H4 (cell line): Measurements from ENCODE around the gene RPL3. TPM values are rescaled to one million over a fixed set of nuclear protein-coding genes. Genes with fewer than 3 reads are reported as not detected.
"Not testable (repeated sequence)": the region's sequence is repeated elsewhere in the genome, so short reads cannot be mapped to it uniquely, and the experiment has no call there.

Source experiments
- DNase-seq: peaks from one replicate; pipeline ENCODE4 v3.0.0-alpha.2; 2015; ENCODE audit warnings: low spot score
- total RNA-seq: library from RNA; depleted of rRNA; stranded (reverse); fragments of >200 nt; shearing (Covaris generic); gene quantifications from 2 replicates; pipeline ENCODE4 v1.2.3, GENCODE V29; 2014

Gene RPL3
- total RNA-seq, 1 experiment from 2014 or later: 2,177 TPM

DNA sequence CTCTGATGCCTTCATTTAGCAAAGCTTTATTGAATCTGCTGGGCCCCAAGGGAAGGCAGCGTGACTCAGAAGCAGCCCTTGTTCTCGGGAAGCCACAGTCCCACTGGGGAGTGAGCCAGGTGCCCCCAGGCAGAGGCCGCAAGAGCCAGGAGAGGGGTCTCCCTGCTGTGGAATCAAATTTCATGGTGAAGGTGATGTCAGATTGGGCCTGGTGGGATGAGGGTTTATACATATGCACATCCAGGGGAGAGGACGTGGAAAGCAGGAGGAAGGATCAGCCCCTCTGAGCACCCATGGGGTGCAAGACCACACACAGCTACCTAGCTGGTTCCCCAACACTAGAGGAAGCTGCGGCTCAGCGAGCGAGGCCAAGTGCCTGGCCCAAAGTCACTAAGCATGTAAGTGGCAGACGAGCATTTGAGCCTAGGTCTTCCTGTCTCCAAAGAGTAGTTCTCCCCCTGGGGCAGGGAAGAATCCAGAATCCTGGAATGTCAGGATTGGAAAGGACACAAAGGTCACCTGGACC lies 32.3 kb upstream of the RPL3 start:
- DNase-seq: peak; percentile 80

DNA sequence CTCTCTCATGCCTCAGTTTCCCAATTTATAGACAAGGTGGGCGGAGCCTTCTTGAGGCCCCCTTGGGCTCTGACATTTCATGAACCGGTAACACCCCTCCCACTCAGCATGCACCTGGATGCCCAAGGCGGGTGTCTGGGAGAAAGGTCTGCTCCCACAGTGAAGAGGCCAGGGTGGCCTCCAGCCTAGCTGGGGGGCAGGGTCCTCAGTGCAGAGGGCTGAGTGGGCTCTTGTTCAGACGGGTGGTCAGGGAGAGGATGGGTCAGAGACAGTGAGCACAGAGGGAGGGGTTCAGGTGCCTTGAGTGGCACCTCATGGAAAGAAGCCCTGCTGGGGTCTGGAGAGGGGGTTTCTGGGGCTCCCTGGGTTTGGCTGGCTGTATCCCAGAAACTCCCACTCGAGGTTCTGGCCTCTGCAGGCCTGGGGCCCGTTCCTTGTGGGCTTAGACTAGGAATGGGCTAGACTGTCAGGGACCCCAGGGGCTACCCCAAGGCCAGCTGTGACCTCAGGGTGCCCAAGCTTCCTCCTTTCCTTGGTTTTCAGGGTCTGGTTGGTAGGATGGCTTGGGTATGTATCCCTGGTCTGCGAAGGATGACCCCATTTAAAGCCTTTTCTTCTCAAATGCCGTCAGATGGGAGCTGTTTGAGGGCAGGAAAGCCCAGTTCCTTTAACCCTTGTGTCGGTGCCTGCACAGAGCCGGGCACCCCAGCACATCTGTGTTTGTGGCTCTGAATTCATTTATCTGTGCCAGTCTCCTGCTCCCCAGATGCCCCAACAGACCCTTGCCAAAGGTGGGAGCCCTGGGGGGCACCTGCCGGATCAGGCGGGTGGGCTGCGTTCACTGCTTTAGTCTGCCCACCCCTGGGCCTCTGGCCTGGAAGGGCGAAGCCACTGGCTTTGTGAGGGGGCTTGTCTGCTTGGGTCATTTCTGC lies 31.6 kb upstream of the RPL3 start:
- DNase-seq: no peak

DNA sequence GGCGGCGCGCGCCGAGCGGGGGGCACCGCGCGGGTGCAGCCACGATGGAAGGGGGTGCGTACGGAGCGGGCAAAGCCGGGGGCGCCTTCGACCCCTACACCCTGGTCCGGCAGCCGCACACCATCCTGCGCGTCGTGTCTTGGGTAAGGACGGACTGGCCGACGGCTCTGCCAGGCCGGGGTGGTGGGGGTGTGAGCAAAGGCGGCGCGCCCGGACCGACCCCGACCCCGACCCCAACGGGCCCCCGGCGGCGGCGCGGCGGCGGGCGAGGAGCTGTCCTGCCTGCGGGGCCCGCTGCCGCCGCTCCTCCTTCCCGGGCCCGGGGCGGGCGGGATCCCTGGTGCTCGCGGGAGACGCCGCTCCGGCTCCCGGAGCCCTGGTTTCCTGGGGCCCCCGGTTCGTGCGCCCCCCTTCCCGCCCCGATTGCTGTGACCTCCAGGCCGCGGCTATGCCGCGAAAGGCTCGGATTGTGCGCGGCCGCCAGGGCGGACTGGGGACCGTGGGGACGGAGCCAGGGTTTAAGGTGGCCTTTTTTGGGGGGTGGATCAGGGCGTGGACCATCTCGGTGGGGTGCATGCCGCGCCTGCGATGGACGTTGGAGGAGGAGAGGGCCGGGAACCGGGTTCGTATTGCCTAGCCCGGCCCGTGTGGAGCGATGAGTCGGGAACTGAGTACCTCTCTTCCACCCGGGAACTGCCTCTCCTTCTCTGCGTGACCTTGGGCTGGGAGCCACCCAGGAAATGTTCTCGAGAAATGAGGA lies 30.7 kb upstream of the RPL3 start, which contains the start of gene SYNGR1:
TSS of gene SYNGR1 (plus strand) at position 25 of the 760 bp plus-strand sequence. CDS start at position 45, 20 bp downstream.
- DNase-seq: no peak

- no peak for DNase-seq
These were observed 30.1 kb upstream of the RPL3 start for GRCh38 chr22:39349506-39349966.

- DNase-seq: no peak
These were observed 29.6 kb upstream of the RPL3 start for GRCh38 chr22:39348909-39349505.

- DNase-seq: no peak
These were observed 25.8 kb upstream of the RPL3 start for GRCh38 chr22:39345231-39345630.

GRCh38 chr22:39344046-39344390 lies 24.6 kb upstream of the RPL3 start:
- DNase-seq: no peak

GRCh38 chr22:39343259-39344045 lies 24.0 kb upstream of the RPL3 start:
- peak; percentile 42 for DNase-seq

- no peak for DNase-seq
These were observed 21.8 kb upstream of the RPL3 start for GRCh38 chr22:39341179-39341578.

DNA sequence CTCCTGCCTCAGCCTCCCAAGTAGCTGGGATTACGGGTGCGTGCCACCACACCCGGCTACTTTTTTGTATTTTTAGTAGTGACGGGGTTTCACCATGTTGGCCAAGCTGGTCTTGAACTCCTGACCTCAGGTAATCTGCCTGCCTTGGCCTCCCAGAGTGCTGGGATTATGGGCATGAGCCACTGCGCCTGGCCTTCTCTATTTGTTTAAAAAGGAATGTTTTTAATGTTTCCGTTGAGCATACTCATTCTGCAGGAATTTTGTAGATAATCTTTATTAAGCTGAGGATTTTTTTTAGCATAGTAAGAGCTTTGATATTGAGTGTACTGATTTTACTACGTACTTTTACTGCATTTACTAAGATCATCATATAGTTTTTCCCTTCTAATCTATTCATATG lies 20.4 kb upstream of the RPL3 start:
- not testable (repeated sequence) for DNase-seq

DNA sequence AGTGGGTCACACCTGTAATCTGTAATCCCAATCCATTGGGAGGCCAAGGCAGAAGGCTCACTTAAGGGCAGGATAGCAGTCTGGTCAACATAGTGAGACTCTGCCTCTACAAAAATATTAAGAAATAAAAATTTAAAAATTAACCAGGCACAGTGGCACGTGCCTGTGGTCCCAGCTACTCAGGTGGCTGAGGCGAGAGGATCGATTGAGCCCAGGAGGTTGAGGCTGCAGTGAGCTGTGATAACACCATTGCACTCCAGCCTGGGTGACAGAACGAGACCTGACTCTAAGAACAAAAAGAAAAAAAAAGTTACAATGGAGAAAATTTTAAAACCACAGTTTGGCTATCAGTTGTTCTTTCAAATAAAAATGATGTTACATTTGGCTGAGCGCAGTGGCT lies 17.0 kb upstream of the RPL3 start:
- no peak for DNase-seq

GRCh38 chr22:39332441-39333064 lies 13.1 kb upstream of the RPL3 start:
- DNase-seq: no peak

- not testable (repeated sequence) for DNase-seq
These were observed 11.1 kb upstream of the RPL3 start for GRCh38 chr22:39330553-39330952.

DNA sequence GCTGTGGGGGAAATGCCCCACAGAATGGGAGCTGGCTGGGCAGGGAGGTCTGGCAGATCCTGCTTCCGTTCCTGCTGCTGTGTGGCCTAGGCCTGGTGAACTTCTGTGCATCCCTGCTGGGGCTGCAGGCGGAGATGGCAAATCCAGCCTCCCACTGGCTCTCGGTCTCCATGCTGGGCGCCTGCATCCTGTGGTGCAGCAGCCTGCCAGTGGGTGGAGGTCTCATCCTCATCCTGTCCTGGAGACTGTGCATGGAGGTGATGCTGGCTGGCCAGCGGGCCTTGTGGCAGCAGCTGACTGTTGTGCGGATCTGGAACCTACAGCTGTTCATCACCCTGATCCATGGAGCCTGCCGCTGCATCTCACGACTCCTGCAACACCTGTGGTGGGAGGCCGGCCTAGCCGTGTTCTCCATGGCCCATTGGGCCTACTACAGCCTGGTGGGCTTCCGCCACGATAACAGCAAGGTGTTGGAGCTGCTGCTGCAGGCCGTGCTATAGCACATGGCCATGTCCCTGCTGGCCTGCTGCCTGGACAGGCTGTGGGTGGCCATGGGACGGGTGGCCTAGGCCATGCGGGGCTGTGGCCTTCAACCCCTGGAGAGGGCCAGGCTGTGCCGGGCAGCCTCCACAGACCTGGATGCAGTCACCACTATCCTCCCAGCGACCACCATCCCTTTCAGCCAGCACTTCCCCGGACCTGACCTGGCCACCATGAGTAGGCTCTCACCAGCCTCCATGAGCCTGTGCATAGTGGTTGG lies 8.8 kb upstream of the RPL3 start:
- no peak for DNase-seq

GRCh38 chr22:39325392-39325932 lies 6.0 kb upstream of the RPL3 start:
- DNase-seq: no peak

DNA sequence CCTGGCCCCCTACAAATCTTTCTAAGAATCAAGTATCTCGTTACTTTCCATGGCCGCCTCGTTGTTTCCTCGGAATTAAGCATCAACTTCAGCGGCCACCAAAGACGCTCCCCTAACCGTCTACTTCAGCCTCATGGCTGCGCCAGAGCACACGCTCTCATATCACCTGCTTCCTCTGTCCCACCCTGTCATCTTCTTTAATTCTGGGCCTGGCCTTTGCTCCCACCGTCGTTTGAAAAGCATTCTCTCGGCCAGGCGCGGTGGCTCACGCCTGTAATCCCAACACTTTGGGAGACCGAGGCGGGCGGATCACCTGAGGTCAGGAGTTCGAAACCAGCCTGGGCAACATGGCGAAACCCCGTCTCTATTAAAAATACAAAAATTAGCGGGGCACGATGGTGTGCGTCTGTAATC lies 1.2 kb upstream of the RPL3 start:
- not testable (repeated sequence) for DNase-seq

DNA sequence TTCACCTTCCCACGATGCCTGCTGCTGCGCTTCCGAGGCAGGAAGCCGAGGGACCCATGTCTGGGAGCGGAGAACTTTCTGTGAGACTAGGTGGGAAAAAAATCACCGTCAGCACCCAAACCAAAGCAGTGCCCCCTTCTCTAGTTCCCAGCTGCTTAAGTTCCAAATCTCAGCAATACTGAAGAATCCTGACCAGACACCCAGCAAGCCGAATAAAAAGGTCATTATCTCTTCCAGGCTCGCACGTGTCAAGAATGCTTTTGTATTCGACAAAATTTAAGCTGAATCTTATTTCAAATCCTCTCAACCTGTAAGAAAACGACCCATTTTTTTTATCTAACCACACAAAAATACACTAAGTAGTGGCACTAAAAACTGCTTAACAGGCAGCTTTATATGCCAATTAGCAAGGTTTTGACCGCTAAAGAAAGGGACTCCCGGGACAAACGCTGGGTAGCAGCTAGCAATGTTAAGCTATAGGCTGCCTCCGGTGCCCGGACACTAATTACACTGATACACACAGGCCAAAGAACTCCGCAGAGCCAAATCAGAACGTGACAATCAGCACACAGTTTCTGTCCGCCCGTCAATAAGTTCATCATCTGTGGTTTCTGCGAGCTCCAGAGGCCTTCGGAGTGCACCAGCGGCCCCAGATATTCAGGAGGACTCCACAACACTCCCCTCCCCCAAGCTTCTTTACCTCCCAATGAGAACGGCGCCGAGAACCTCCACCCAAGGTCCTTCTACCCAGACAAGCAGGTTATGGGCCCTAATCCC lies 728 bp downstream of the RPL3 start:
- DNase-seq: no peak

DNA sequence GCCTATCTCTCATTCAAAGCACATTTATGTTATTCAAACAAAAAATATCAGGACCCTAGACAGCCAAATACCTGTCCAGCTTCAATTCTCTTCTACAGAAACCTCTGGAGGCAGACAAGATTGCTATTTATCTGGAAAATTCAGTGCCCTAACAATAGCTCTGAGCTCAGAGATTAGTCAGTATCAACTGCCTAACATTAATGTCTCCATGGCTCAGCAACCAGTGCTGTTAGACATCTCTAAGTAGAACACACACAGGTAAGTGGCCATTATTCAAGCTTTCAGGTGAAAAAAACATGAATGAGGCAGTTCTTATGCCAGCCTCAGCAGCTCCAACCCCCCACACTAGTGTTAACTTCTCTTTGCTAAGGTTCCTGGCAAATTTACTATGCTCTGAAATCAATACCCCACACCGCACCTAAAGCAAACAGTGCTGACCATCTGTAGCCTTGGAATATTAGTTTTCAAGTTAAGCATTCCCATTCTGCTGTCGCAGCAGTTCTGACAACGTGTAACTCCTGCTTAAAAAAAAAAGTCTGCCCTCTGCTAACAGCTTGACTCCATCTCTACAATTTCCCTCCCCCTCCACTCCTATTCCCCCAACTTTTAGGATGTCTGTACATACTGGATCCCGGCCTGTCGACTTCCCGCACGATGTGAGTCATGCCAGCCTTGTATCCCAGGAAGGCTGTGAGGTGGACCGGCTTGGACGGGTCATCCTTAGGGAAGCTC lies 1.5 kb downstream of the RPL3 start:
- peak; percentile 6 for DNase-seq
